HepG2 (cell line): Measurements from ENCODE around the gene PNKP. TPM values are rescaled to one million over a fixed set of nuclear protein-coding genes. Genes with fewer than 3 reads are reported as not detected.

Experiments used
- ESRRA ChIP-seq: sonication (generic); formaldehyde crosslinking; IDR thresholded peaks from 2 replicates; pipeline ENCODE4 v1.5.1; 2020; ENCODE audit warnings: mild to moderate bottlenecking, low read depth, missing genetic modification reagents
- HDAC1 ChIP-seq: sonication (generic); formaldehyde crosslinking; IDR thresholded peaks from 2 replicates; pipeline ENCODE4 v1.5.1; 2020; ENCODE audit warnings: mild to moderate bottlenecking, missing genetic modification reagents
- HMGXB3 ChIP-seq: sonication (generic); formaldehyde crosslinking; IDR thresholded peaks from 2 replicates; pipeline ENCODE4 v1.4.0; 2020; ENCODE audit warnings: missing genetic modification reagents, borderline replicate concordance
- HOXA5 ChIP-seq: sonication (generic); formaldehyde crosslinking; IDR thresholded peaks from 2 replicates; pipeline ENCODE4 v1.4.0; 2020; ENCODE audit warnings: missing genetic modification reagents
- KAT8 ChIP-seq: IDR thresholded peaks from 2 replicates; pipeline ENCODE4 v1.6.1; 2016; ENCODE audit warnings: missing genetic modification reagents, missing compliant biosample characterization
- MAF1 ChIP-seq: sonication (generic); formaldehyde crosslinking; IDR thresholded peaks from 2 replicates; pipeline ENCODE4 v1.5.0; 2020; ENCODE audit warnings: missing genetic modification reagents, borderline replicate concordance
- MIXL1 ChIP-seq: IDR thresholded peaks from 2 replicates; pipeline ENCODE4 v1.6.1; 2016
- PTBP1 ChIP-seq: fragments of 200-400 bp; formaldehyde crosslinking; IDR thresholded peaks from 2 replicates; pipeline ENCODE4 v1.6.1; 2018; ENCODE audit warnings: low read length, low read depth; ENCODE audit not compliant: poor library complexity, severe bottlenecking
- RBM39 ChIP-seq: fragments of 200-400 bp; formaldehyde crosslinking; IDR thresholded peaks from one replicate; pipeline ENCODE4 v1.6.1; 2018; ENCODE audit warnings: antibody characterized with exemption, mild to moderate bottlenecking, low read depth, low read length; ENCODE audit not compliant: poor library complexity, severe bottlenecking
- SRSF1 ChIP-seq: fragments of 200-400 bp; formaldehyde crosslinking; optimal IDR thresholded peaks from 2 replicates; pipeline ENCODE3; 2017; ENCODE audit warnings: mild to moderate bottlenecking, low read depth, low read length, moderate library complexity
- SRSF9 ChIP-seq: fragments of 200-400 bp; formaldehyde crosslinking; IDR thresholded peaks from 2 replicates; pipeline ENCODE4 v1.6.1; 2018; ENCODE audit warnings: borderline replicate concordance, mild to moderate bottlenecking, low read depth, low read length; ENCODE audit not compliant: insufficient read depth, poor library complexity, severe bottlenecking
- SYNCRIP ChIP-seq: fragments of 200-400 bp; formaldehyde crosslinking; IDR thresholded peaks from 2 replicates; pipeline ENCODE4 v1.6.1; 2018; ENCODE audit warnings: mild to moderate bottlenecking, low read depth, low read length; ENCODE audit not compliant: insufficient read depth
- ZFP91 ChIP-seq: sonication (generic); formaldehyde crosslinking; IDR thresholded peaks from 2 replicates; pipeline ENCODE4 v1.9.0; 2022; ENCODE audit warnings: missing genetic modification reagents, mild to moderate bottlenecking, borderline replicate concordance
- ZNF574 ChIP-seq: sonication (generic); formaldehyde crosslinking; IDR thresholded peaks from 2 replicates; pipeline ENCODE4 v1.4.0; 2020; ENCODE audit warnings: missing genetic modification reagents
- ZNF772 ChIP-seq: sonication (generic); formaldehyde crosslinking; IDR thresholded peaks from 2 replicates; pipeline ENCODE4 v1.5.0; 2020; ENCODE audit warnings: mild to moderate bottlenecking, missing genetic modification reagents
- ZNF775 ChIP-seq: sonication (generic); formaldehyde crosslinking; IDR thresholded peaks from 2 replicates; pipeline ENCODE4 v1.4.0; 2020; ENCODE audit warnings: missing genetic modification reagents, mild to moderate bottlenecking, moderate library complexity, borderline replicate concordance
- ZNF800 ChIP-seq: sonication (generic); formaldehyde crosslinking; IDR thresholded peaks from 2 replicates; pipeline ENCODE4 v1.4.0; 2020; ENCODE audit warnings: missing genetic modification reagents
- polyA plus RNA-seq, 8 experiments: library from polyadenylated mRNA; depleted of rRNA in 3 of 8; stranded (reverse) in 7 of 8; unstranded in 1 of 8; fragments of >200 nt; fragmentation: Illumina TruSeq in 4 of 8; extraction: Trizol in 4 of 8; gene quantifications; 2 replicates each; pipeline versions ENCODE4 v1.2.1 to v1.2.3, GENCODE V29; 2011 to 2016; ENCODE audit warnings: low read depth in 4 of 8, missing spikeins in 1 of 8, mixed read lengths in 1 of 8; ENCODE audit not compliant: insufficient read depth in 1 of 8
- total RNA-seq, 5 experiments: library from RNA; depleted of rRNA; stranded (reverse); fragments of >200 nt; fragmentation: Illumina TruSeq; extraction: Trizol; gene quantifications; 2 replicates each; pipeline ENCODE4 v1.2.3, GENCODE V29; 2016; ENCODE audit warnings: low read depth in 1 of 5

PNKP gene
- total and polyA plus RNA-seq, 2 of the 13 experiments (the other 11 are each of a cell fraction or from before 2014, with no cell fraction given): 12.7 to 27.1 TPM

GRCh38 chr19:49866933-49867782 is at the start of gene PNKP (continued):
- peak; percentile 88; the same call in 1 of the 2 replicates for TF ChIP-seq ZFP91 (CRISPR knock-in tag)
- no peak for TF ChIP-seq SRSF1
- peak; percentile 62 for TF ChIP-seq HOXA5 (CRISPR knock-in tag)
- TF ChIP-seq ZNF775 (CRISPR knock-in tag): no peak
- TF ChIP-seq MAF1 (CRISPR knock-in tag): 0 out of 2 replicates have a peak, but pooled peaks have one; percentile 27
- TF ChIP-seq HMGXB3 (CRISPR knock-in tag): no peak
- peak; percentile 96 for TF ChIP-seq HDAC1 (CRISPR knock-in tag)
- peak; percentile 61 for TF ChIP-seq ZNF574 (CRISPR knock-in tag)
- no peak for TF ChIP-seq SRSF9
- peak; percentile 92; the same call in 1 of the 2 replicates for TF ChIP-seq ZNF772 (CRISPR knock-in tag)
- TF ChIP-seq MIXL1 (CRISPR knock-in tag): peak; percentile 16; the same call in 1 of the 2 replicates
- no peak for TF ChIP-seq SYNCRIP
- TF ChIP-seq ZNF800 (CRISPR knock-in tag): peak; percentile 72; the same call in 1 of the 2 replicates
- peak; percentile 49 for TF ChIP-seq RBM39
- peak; percentile 22 for TF ChIP-seq PTBP1
- no peak for TF ChIP-seq ESRRA (CRISPR knock-in tag)
- TF ChIP-seq KAT8 (CRISPR knock-in tag): peak; percentile 92
